ENCODE data around the gene BORCS8. TPM values are rescaled to one million over a fixed set of nuclear protein-coding genes. Genes with fewer than 3 reads are reported as not detected.

The BORCS8 gene
- polyA plus RNA-seq, 1 of the 3 experiments (the other 2 are of a cell fraction) = 36.4 TPM

DNA sequence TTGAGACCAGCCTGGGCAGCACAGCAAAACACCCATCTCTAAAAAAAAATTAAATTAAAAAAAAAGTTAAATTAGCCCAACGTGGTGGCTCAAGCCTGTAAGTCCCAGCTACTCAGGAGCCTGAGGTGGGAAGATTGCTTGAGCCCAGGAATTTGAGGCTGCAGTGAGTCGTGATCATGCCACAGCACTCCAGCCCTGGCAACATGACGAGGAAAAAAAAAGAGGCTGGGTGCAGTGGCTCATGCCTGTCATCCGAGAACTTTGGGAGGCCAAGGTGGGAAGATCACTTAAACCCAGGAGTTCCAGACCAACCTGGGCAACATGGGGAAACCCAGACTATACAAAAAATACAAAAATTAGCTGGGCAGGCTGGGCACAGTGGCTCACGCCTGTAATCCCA, 51.5 kb downstream of the BORCS8 start (continued):
- no peak for TF ChIP-seq EP300 (IDR thresholded peaks at IDR 0.05; ENCODE audit: borderline replicate concordance in 1 of 2, low read depth in 1 of 2, low read length in 1 of 2)

- no peak for TF ChIP-seq NRF1 (IDR thresholded peaks at IDR 0.05; ENCODE audit: low read depth, low read length)
- no peak for TF ChIP-seq REST (IDR thresholded peaks at IDR 0.05; ENCODE audit: low read depth, low read length)
- TF ChIP-seq, protein P1, sequence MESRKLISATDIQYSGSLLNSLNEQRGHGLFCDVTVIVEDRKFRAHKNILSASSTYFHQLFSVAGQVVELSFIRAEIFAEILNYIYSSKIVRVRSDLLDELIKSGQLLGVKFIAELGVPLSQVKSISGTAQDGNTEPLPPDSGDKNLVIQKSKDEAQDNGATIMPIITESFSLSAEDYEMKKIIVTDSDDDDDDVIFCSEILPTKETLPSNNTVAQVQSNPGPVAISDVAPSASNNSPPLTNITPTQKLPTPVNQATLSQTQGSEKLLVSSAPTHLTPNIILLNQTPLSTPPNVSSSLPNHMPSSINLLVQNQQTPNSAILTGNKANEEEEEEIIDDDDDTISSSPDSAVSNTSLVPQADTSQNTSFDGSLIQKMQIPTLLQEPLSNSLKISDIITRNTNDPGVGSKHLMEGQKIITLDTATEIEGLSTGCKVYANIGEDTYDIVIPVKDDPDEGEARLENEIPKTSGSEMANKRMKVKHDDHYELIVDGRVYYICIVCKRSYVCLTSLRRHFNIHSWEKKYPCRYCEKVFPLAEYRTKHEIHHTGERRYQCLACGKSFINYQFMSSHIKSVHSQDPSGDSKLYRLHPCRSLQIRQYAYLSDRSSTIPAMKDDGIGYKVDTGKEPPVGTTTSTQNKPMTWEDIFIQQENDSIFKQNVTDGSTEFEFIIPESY (IDR thresholded peaks at IDR 0.05; ENCODE audit: borderline replicate concordance, low read depth) = no peak
- TF ChIP-seq GATA2 (CRISPR knock-in tag; IDR thresholded peaks at IDR 0.05) = no peak
- TF ChIP-seq USF1 (IDR thresholded peaks at IDR 0.05; ENCODE audit: borderline replicate concordance, low read depth) = no peak
- TF ChIP-seq FOXJ3 (CRISPR knock-in tag; IDR thresholded peaks at IDR 0.05) = no peak
- no peak for TF ChIP-seq TCF12 (IDR thresholded peaks at IDR 0.05)
- TF ChIP-seq, protein P2, sequence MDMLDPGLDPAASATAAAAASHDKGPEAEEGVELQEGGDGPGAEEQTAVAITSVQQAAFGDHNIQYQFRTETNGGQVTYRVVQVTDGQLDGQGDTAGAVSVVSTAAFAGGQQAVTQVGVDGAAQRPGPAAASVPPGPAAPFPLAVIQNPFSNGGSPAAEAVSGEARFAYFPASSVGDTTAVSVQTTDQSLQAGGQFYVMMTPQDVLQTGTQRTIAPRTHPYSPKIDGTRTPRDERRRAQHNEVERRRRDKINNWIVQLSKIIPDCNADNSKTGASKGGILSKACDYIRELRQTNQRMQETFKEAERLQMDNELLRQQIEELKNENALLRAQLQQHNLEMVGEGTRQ (IDR thresholded peaks at IDR 0.05; ENCODE audit: borderline replicate concordance, low read depth, low read length) = no peak
- no peak for TF ChIP-seq RFX5 (IDR thresholded peaks at IDR 0.05; ENCODE audit: low read length)
- no peak for TF ChIP-seq EZH2phosphoT487 (IDR thresholded peaks at IDR 0.05; ENCODE audit: borderline replicate concordance, low read depth)
- TF ChIP-seq POLR2AphosphoS5 (IDR thresholded peaks at IDR 0.05; ENCODE audit: low read depth, low read length) = no peak
- TF ChIP-seq SMC3 (IDR thresholded peaks at IDR 0.05; ENCODE audit: low read depth, low read length) = no peak
- TF ChIP-seq EP300 (IDR thresholded peaks at IDR 0.05; ENCODE audit: borderline replicate concordance in 1 of 2, low read depth in 1 of 2, low read length in 1 of 2) = no peak
- TF ChIP-seq MAX (IDR thresholded peaks at IDR 0.05; ENCODE audit: low read depth) = no peak
- no peak for TF ChIP-seq RCOR1 (IDR thresholded peaks at IDR 0.05; ENCODE audit: low read length)
- no peak for TF ChIP-seq RAD21 (IDR thresholded peaks at IDR 0.05; ENCODE audit: low read length)
- TF ChIP-seq FOSL2 (IDR thresholded peaks at IDR 0.05; ENCODE audit: borderline replicate concordance, low read depth) = no peak
- no peak for TF ChIP-seq RXRA (IDR thresholded peaks at IDR 0.05; ENCODE audit: borderline replicate concordance, low read depth)
- no peak for TF ChIP-seq TEAD4 (IDR thresholded peaks at IDR 0.05; ENCODE audit: borderline replicate concordance, insufficient read depth)
- TF ChIP-seq JUND (IDR thresholded peaks at IDR 0.05) = no peak
- Histone ChIP-seq H3F3A (replicated peaks; ENCODE audit: insufficient read depth) (peaks cover 11% of the 10 kb centered on the region), H3K79me2 (ENCODE audit: insufficient read depth) (peaks cover 8% of the 10 kb centered on the region; the same call in 1 of the 2 replicates), H3K4me1 (ENCODE audit: control insufficient read depth in 1 of 2, insufficient read depth in 2 of 2, low read depth in 1 of 2, low read length in 1 of 2) (peaks cover 0 to 8% of the 10 kb centered on the region in 2 experiments; a peak in 2 of 4 replicates), H3K9me2 (no peaks in the 10 kb centered on the region), H4K20me1 (ENCODE audit: insufficient read depth) (no peaks in the 10 kb centered on the region), H3K27me3 (ENCODE audit: insufficient read depth) (no peaks in the 10 kb centered on the region), H3K4me3 (ENCODE audit: low read depth in 2 of 2, low read length in 1 of 2) (no peak overlapping the region; a peak in 1 of 4 replicates), H3K9me3 (no peaks in the 10 kb centered on the region), H3K9ac (no peak overlapping the region), H2AFZ (ENCODE audit: low read depth) (no peak overlapping the region), H3K4me2 (no peak overlapping the region), H3K36me3 (replicated peaks in 1 of 2; ENCODE audit: control insufficient read depth in 1 of 2, insufficient read depth in 2 of 2, low read length in 1 of 2) (no peaks in the 10 kb centered on the region), H3K27ac (ENCODE audit: low read depth in 2 of 2, low read length in 1 of 2) (peak overlapping the region in 1 of 2 experiments; percentile 39; a peak in 2 of 4 replicates)
- POLR2A ChIA-PET = no interaction called here
- WGBS (ENCODE audit: low lambda C conversion rate) = 46% methylated on average over 5 of the region's 5 CpGs
- DNase-seq = no peak
- CTCF ChIA-PET = interaction anchor here (1.0 to 3.7 kb wide), 6 partner anchors 9 to 221 kb away, joined by 3 to 34 read pairs (median 4); no protein-coding TSS in a partner anchor
These were observed 52.1 kb downstream of the BORCS8 start for GRCh38 chr19:19139876-19140229.
